Osteocyte (in vitro differentiated cells): ENCODE measurements around the gene JPT1. TPM values are rescaled to one million over a fixed set of nuclear protein-coding genes. Genes with fewer than 3 reads are reported as not detected.

Source experiments
- DNase-seq: peaks from one replicate; pipeline ENCODE4 v3.0.0; 2021; ENCODE audit warnings: mixed read lengths; ENCODE audit not compliant: unreplicated experiment; ENCODE audit errors: extremely low spot score
- H3K27ac Mint-ChIP-seq: one replicate; pipeline ENCODE4 v1.8.0; 2021; ENCODE audit warnings: mild to moderate bottlenecking, mixed read lengths; ENCODE audit not compliant: unreplicated experiment
- H3K27me3 Mint-ChIP-seq: one replicate; pipeline ENCODE4 v1.8.0; 2021; ENCODE audit warnings: mixed read lengths; ENCODE audit not compliant: unreplicated experiment
- H3K36me3 Mint-ChIP-seq: one replicate; pipeline ENCODE4 v1.8.0; 2021; ENCODE audit warnings: mixed read lengths; ENCODE audit not compliant: unreplicated experiment
- H3K4me1 Mint-ChIP-seq: one replicate; pipeline ENCODE4 v1.8.0; 2021; ENCODE audit warnings: mixed read lengths; ENCODE audit not compliant: unreplicated experiment
- H3K4me3 Mint-ChIP-seq: one replicate; pipeline ENCODE4 v1.8.0; 2021; ENCODE audit warnings: mild to moderate bottlenecking, moderate library complexity, mixed read lengths; ENCODE audit not compliant: unreplicated experiment
- H3K9me3 Mint-ChIP-seq: one replicate; pipeline ENCODE4 v1.8.0; 2021; ENCODE audit warnings: mixed read lengths; ENCODE audit not compliant: unreplicated experiment
- CTCF ChIP-seq: fragments of 200-600 bp; sonication (generic); IDR thresholded peaks from 2 replicates; pipeline ENCODE4 v1.5.0; 2021; ENCODE audit warnings: antibody characterized with exemption, mild to moderate bottlenecking, moderate library complexity
- total RNA-seq: library from RNA; stranded (reverse); gene quantifications from 2 replicates; pipeline ENCODE4 v1.2.1, GENCODE V29; 2021

JPT1 gene
- total RNA-seq, 1 donor from 2014 or later, result 95.9 TPM

GRCh38 chr17:75183999-75184884 lies 29.9 kb upstream of the JPT1 start:
- Mint-ChIP-seq H3K4me1 (peaks cover 32% of the 10 kb centered on the region), H3K9me3 (no peaks in the 10 kb centered on the region), H3K27ac (peak overlapping the region; percentile 97), H3K27me3 (no peaks in the 10 kb centered on the region), H3K36me3 (peaks cover 1% of the 10 kb centered on the region), H3K4me3 (peak overlapping the region; percentile 73)
- TF ChIP-seq CTCF, result no peak
- no peak for DNase-seq

GRCh38 chr17:75182569-75183436 lies 28.5 kb upstream of the JPT1 start, which contains the start of gene SUMO2:
TSS of gene SUMO2 (minus strand) at chr17:75182959. CDS start at chr17:75182834, 125 bp downstream.
- peak; percentile 99 for DNase-seq
- H3K27ac Mint-ChIP-seq, result peak within 1 kb of the TSS; percentile 97
- peaks cover 30% of the 10 kb centered on the region for H3K4me1 Mint-ChIP-seq
- no peaks in the 10 kb centered on the region for H3K9me3 Mint-ChIP-seq
- peak within 1 kb of the TSS; percentile 91 for H3K4me3 Mint-ChIP-seq
- peaks cover 5% of the 10 kb centered on the region for H3K36me3 Mint-ChIP-seq
- no peaks in the 10 kb centered on the region for H3K27me3 Mint-ChIP-seq
- peak; percentile 41 for TF ChIP-seq CTCF

- H3K27ac Mint-ChIP-seq, result peak overlapping the region; percentile 81
- no peaks in the 10 kb centered on the region for H3K27me3 Mint-ChIP-seq
- no peak for TF ChIP-seq CTCF
- peaks cover 5% of the 10 kb centered on the region for H3K36me3 Mint-ChIP-seq
- peak overlapping the region; percentile 91 for H3K4me3 Mint-ChIP-seq
- H3K4me1 Mint-ChIP-seq, result peaks cover 30% of the 10 kb centered on the region
- peak; percentile 89 for DNase-seq
- no peaks in the 10 kb centered on the region for H3K9me3 Mint-ChIP-seq
These were observed 27.9 kb upstream of the JPT1 start for GRCh38 chr17:75182319-75182568.

GRCh38 chr17:75181608-75182318 lies 27.5 kb upstream of the JPT1 start:
- Mint-ChIP-seq H3K9me3 (no peaks in the 10 kb centered on the region), H3K36me3 (peaks cover 7% of the 10 kb centered on the region), H3K4me1 (peaks cover 30% of the 10 kb centered on the region), H3K27ac (peak overlapping the region; percentile 81), H3K27me3 (no peaks in the 10 kb centered on the region), H3K4me3 (peak overlapping the region; percentile 91)
- DNase-seq, result no peak
- TF ChIP-seq CTCF, result no peak
